Retina (tissue), 1 donor: Measurements from ENCODE around the gene PADI1.

ENCODE experiments used
- DNase-seq: peaks from one replicate; pipeline ENCODE4 v3.0.0-alpha.2; 2016

Gene PADI1

GRCh38 chr1:17204546-17205440 lies at the start of gene PADI1:
Gene PADI1, plus strand, starts transcription at chr1:17205128. Its CDS starts 90 bp downstream, at chr1:17205218.
- DNase-seq, result no peak

DNA sequence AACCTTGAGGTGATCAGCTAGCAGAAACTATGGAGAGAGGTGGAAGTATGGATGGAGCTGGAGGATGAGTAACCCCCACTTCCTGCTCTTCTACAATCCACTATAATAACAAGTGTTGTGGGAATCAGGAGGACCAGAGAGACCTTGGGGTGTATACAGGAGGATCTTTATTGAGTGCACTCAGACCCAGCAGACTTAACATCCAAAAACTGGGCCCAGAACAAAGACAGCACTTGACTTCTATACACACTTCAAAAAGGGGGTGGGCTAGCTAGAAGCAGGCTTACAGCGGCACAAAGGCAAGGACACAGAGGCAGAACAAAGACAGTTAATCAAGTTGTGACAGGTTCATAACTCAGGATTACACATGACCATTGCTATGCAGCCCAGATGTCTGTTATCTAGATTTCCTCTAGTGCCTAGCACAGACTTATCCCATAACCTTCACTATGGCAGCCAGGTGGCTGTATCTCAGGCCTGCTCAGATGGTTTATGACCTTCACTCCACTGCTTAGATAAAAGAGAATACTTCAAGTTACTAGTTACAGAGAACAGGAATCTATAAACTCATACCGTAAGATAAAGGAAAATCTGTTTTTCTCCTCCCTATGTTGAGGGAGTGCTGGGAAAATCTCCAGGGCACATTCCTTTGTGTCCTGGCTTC lies 49.5 kb upstream of the PADI1 start:
- no peak for DNase-seq

- no peak for DNase-seq
These were observed 48.8 kb upstream of the PADI1 start for GRCh38 chr1:17156108-17156507.

GRCh38 chr1:17158961-17159360 lies 46.0 kb upstream of the PADI1 start:
- no peak for DNase-seq

DNA sequence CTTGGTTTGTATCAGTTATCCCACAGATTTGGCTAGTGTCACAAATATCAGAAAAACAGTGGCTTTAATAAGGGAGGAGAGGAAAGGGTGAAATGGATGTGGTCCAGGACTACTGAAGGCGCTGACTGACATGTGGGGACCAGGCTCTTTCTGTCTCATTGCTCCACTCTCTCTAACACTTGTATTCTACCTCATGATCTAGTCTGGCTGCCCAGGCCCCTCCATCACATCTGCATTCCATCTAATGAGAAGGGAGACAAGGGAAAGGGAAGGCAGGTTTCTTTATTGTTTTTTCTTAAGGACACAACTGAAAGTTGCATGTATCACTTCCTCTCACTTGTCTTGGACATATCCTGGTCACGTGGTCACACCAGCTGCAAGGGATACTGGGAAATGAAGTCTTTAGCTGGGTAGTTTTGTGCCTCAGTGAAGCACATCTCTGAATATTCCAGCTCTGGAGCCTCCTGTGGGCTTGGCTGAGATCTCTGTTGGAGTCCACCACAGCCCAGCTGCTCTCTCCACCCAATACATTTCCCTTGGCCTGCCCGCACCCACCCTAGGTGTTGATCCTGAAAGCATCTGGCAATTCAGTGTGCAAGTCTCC lies 43.7 kb upstream of the PADI1 start:
- no peak for DNase-seq

DNA sequence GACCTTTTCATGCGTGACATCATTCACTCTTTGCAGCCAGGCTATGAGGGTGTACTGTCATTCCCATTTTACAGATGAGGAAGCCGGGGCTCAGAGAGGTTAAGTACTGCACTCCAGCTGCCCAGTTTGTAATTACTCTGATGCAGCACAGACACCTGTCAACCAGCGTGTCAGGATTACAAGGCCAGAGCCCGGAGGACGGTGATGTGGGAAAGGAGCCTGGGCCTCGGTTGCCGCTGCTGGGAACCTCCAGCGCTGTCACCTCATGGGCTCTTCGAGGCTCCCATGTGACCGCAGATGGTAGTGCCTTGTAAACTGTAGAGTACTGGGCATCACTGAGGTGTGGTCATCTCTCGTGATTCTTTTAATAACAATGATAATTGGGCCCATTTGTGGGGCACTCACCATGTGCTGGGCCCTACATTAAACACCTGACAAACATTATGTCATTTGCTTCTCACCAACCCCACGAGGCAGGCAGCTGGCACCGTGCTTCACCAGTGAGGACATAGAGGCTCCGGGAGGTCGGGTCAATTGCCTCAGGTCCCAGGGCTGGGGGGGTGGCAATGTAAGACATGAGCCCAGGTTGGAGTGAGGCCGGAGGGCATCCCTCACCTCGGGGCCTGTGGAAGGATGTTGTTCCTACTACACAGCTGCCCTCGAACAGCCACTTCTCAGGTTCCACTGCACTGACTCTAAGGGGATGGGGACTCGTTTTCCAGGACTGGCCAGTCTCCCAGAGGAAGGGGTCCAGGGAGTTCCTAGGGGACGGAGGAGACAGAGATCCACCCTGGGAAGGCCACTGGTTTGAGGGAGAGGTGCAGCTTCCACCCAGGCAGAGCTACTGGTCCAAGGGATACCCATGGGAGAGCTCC lies 42.8 kb upstream of the PADI1 start:
- DNase-seq, result no peak

DNA sequence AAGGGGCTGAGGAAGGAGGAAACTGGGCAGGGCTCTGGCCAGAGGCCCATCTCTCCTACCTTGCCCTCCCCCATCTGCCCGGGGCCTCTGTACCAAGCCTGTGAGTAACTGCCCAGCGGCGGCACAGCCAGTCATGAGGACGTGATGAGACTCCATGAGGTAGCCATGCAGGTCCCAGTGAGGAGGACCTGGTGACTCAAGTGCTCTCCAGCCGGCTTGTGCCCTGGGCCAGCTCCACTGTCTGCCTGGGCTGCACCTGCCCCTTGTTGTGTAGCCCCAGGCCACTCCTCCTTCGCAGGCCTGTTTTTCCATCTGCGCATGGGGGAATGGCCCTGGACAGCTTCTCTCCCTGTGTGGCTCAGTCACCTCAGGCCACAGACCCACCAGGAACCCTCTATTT lies 42.0 kb upstream of the PADI1 start:
- no peak for DNase-seq

DNA sequence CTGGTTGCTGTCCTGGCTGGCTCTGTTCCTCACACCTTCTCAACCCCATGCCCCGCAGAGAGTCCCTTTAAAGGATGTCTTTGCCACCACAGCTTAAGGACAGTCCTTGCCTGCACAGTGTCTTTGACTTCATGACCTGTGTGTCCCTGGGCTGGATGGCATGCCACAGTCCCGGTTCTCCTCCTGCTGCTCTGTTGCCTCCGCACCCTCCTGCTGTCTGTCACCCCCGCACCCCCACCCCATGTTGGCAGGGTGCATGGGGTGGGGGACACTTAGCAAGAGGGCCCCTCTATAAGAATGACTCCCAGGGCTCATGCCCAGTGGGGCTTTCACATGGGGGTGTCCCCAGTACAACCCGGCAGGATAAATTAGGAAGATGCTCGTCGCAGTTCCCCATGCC lies 41.6 kb upstream of the PADI1 start:
- DNase-seq, result no peak

GRCh38 chr1:17163789-17164666 lies 40.9 kb upstream of the PADI1 start:
- DNase-seq, result no peak

DNA sequence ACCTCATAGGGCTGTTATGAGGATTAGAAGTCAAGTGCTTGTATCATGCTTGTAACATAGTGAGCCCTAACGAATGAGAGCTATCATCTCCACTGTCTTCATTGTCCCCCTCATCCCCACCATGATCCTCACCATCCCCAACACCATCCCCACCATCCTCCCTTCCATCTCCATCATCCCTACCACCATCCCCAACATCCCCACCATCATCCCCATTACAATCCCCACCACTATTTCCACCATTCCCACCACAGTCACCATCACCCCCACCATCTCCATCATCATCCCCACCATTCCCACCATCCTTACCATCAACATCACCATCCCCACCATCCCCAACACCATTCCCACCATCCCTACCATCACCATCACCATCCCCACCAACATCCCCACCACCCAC lies 39.1 kb upstream of the PADI1 start:
- DNase-seq, result no peak

DNA sequence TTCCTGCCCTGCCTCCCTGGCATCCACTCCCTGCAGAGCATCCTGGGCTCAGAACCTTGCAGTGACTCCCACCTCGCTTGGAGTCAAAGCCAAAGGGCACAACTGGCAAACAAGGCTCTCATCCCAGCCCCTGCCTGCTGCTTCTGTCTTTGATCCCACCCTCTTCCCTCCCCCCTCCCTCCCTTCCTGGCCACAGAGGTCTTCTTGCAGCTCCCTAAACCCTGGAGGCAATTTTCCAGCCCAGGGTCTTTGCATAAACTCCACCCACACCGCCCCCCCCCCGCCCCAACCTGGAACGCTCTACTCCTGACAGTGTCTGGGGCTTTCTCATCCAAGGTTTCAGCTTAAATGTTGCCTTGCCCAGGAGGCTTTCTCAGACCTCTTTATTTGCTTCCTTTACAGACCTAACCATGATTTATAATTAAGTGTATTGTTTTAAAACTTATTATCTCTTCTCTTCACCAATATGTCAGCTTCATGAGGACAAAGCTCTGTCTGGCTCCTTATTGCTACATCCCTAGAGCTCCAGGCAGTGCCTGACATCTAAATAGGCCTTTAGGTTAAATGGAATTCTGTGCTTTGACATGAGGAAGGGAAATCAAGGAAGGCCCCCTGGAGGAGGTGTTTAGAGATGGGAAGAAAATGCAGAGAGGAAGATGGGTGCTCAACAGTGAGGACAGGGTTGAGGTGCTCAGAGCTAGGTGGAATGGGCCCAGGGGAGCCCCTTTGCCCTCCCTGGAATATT lies 37.7 kb upstream of the PADI1 start:
- DNase-seq, result no peak

DNA sequence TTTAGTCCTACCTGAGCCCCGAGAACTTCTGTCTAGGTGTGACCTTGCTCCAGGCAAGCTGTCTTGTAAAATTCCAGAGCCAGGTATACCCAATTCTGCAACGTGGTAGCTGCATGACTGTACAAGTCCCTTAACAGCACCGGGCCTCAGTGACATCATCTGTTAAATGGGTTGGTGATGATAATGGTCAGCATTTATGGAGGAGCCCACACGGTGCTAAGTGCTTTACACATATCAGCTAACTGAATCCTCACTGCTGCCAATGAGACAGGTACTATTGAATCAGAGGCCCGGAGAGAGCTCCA lies 37.2 kb upstream of the PADI1 start:
- no peak for DNase-seq

DNA sequence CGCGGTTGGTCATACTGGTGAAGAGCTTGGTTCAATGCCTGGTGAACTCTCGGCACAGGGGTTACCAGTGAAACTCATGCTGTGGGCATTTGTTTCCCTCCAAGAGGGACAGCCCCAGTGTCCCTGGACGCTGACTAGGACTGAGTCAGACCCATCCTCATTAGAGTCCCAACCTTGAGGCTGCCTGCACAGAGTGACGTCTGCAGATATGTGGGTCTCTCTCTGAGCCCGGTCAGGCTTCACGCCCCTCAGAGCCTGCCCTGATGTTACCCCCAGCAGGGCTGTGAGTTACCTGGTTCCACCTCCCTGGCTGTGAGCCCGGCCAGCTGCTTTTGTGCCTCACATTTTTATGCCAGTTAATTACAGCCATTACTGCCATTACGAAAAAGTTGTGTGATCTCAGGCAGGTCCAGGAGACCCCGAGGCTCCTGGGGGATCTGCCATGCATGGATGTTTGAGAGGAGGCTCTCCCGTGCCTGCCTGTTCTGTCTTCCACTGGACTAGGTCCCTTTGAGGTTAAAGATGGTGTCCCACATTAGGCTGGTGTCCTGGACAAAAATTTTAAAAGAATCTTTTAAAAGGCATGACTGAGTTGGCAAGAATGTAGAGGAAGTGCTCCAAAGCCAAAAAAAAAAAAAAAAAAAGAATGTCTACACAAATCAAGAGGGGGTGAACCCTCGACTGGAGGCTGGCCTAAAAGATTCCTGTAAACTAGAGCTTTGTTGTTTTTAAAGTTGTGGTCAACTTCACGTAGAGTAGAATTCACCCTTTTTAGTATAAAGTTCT lies 36.6 kb upstream of the PADI1 start:
- DNase-seq, result no peak

DNA sequence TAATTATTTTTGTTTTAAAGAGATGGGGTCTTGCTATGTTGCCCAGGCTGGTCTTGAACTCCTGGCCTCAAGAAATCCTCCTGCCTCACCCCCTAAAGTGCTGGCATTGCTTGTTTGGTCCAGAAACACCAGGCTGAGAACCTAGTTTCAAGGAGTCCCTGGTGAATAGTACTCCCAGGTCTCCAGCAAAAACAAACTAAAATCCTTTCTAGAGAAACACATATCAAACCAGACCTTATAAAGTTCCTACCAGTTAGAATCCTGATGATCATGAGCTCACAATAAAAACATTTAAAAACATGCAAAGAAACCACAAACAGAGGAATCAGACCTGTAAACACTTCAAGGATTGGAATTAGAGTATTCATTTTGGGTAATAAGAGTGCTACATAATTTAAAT lies 34.4 kb upstream of the PADI1 start:
- DNase-seq, result no peak

GRCh38 chr1:17173217-17173616 lies 31.7 kb upstream of the PADI1 start:
- no peak for DNase-seq

- DNase-seq, result no peak
These were observed 28.4 kb upstream of the PADI1 start for GRCh38 chr1:17176306-17177061.

- DNase-seq, result no peak
These were observed 27.3 kb upstream of the PADI1 start for GRCh38 chr1:17177651-17178050.

GRCh38 chr1:17181781-17182464 lies 23.0 kb upstream of the PADI1 start:
- no peak for DNase-seq
